ENCODE results near the gene DDIT3. TPM values are rescaled to one million over a fixed set of nuclear protein-coding genes. Genes with fewer than 3 reads are reported as not detected.

DDIT3 gene
- polyA plus RNA-seq, 1 donor from 2014 or later: 24.0 TPM

DNA sequence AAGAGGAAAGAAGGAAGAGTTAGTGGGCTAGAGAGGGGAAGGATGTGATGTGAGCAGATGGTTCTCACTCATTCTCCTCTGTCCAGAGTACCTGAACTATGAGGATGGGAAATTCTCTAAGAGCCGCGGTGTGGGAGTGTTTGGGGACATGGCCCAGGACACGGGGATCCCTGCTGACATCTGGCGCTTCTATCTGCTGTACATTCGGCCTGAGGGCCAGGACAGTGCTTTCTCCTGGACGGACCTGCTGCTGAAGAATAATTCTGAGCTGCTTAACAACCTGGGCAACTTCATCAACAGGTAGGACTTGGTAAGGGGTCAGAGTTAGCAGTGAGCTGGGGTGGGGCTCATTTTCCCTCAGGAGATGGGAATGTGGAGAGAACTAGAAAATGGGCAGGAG lies 7.6 kb downstream of the DDIT3 start:
- H4K20me1 ChIP-seq (ENCODE audit: insufficient read depth): no peaks in the 10 kb centered on the region
- H3K4me2 ChIP-seq (ENCODE audit: low read length): no peak overlapping the region
- no peak overlapping the region for H3K9ac ChIP-seq (ENCODE audit: low read length)
- no peaks in the 10 kb centered on the region for H3K9me3 ChIP-seq (ENCODE audit: low read length)
- no peaks in the 10 kb centered on the region for H3K9me2 ChIP-seq (ENCODE audit: insufficient read depth, low read length)
- peaks cover 7% of the 10 kb centered on the region for H3K36me3 ChIP-seq (ENCODE audit: insufficient read depth, low read length)
- no peaks in the 10 kb centered on the region for H3K79me2 ChIP-seq (replicated peaks; ENCODE audit: insufficient read depth, low read length)
- TF ChIP-seq TAF1 (IDR thresholded peaks at IDR 0.05; ENCODE audit: low read depth) (no peak), MXI1 (conservative IDR thresholded peaks at IDR 0.05; ENCODE audit: poor library complexity, severe bottlenecking) (no peak), SMC3 (conservative IDR thresholded peaks at IDR 0.05; ENCODE audit: poor library complexity) (no peak), EP300 (conservative IDR thresholded peaks at IDR 0.05; ENCODE audit: poor library complexity, severe bottlenecking) (no peak), POLR2AphosphoS5 (IDR thresholded peaks at IDR 0.05) (no peak), RAD21 (conservative IDR thresholded peaks at IDR 0.05) (no peak), EZH2 (IDR thresholded peaks at IDR 0.05; ENCODE audit: borderline replicate concordance, insufficient read depth, low read length, poor library complexity, severe bottlenecking) (no peak)
- TF ChIP-seq, protein P1, sequence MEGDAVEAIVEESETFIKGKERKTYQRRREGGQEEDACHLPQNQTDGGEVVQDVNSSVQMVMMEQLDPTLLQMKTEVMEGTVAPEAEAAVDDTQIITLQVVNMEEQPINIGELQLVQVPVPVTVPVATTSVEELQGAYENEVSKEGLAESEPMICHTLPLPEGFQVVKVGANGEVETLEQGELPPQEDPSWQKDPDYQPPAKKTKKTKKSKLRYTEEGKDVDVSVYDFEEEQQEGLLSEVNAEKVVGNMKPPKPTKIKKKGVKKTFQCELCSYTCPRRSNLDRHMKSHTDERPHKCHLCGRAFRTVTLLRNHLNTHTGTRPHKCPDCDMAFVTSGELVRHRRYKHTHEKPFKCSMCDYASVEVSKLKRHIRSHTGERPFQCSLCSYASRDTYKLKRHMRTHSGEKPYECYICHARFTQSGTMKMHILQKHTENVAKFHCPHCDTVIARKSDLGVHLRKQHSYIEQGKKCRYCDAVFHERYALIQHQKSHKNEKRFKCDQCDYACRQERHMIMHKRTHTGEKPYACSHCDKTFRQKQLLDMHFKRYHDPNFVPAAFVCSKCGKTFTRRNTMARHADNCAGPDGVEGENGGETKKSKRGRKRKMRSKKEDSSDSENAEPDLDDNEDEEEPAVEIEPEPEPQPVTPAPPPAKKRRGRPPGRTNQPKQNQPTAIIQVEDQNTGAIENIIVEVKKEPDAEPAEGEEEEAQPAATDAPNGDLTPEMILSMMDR (IDR thresholded peaks at IDR 0.05; ENCODE audit: poor library complexity, severe bottlenecking): no peak
- TF ChIP-seq, protein P2, sequence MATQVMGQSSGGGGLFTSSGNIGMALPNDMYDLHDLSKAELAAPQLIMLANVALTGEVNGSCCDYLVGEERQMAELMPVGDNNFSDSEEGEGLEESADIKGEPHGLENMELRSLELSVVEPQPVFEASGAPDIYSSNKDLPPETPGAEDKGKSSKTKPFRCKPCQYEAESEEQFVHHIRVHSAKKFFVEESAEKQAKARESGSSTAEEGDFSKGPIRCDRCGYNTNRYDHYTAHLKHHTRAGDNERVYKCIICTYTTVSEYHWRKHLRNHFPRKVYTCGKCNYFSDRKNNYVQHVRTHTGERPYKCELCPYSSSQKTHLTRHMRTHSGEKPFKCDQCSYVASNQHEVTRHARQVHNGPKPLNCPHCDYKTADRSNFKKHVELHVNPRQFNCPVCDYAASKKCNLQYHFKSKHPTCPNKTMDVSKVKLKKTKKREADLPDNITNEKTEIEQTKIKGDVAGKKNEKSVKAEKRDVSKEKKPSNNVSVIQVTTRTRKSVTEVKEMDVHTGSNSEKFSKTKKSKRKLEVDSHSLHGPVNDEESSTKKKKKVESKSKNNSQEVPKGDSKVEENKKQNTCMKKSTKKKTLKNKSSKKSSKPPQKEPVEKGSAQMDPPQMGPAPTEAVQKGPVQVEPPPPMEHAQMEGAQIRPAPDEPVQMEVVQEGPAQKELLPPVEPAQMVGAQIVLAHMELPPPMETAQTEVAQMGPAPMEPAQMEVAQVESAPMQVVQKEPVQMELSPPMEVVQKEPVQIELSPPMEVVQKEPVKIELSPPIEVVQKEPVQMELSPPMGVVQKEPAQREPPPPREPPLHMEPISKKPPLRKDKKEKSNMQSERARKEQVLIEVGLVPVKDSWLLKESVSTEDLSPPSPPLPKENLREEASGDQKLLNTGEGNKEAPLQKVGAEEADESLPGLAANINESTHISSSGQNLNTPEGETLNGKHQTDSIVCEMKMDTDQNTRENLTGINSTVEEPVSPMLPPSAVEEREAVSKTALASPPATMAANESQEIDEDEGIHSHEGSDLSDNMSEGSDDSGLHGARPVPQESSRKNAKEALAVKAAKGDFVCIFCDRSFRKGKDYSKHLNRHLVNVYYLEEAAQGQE (IDR thresholded peaks at IDR 0.05; ENCODE audit: borderline replicate concordance): no peak
- H2AFZ ChIP-seq (ENCODE audit: low read depth, low read length): no peak overlapping the region
- H3K4me3 ChIP-seq (ENCODE audit: low read length): no peak overlapping the region
- H3K27me3 ChIP-seq (ENCODE audit: insufficient read depth, low read depth, low read length): no peaks in the 10 kb centered on the region
- H3K27ac ChIP-seq (ENCODE audit: low read length): no peak overlapping the region
- H3F3A ChIP-seq (ENCODE audit: insufficient read depth, low read length, poor library complexity, severe bottlenecking): no peaks in the 10 kb centered on the region

DNA sequence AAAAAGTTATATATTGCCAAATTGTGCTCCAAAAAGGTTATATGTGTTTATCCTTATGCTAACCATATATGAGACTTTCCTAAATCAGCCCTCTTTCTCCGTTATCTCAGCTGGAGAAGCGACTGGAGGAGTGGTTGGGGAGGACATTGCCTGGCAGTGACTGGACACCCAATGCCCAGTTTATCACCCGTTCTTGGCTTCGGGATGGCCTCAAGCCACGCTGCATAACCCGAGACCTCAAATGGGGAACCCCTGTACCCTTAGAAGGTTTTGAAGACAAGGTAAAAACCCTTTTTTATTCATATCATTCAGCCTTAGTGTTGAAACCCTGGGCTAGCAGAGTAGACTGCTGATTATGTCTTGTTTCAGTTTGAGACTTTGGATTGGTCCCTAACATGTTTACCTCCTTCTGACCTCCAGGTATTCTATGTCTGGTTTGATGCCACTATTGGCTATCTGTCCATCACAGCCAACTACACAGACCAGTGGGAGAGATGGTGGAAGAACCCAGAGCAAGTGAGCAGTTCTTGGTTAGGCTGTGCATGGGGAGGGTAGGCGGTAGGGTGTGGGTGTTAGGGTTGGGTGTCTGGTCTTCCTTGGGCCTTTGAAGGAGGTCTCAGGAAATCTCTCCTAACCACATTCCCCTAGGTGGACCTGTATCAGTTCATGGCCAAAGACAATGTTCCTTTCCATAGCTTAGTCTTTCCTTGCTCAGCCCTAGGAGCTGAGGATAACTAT lies 8.6 kb downstream of the DDIT3 start:
- Histone ChIP-seq H3K4me3 (ENCODE audit: low read length) (no peak overlapping the region), H2AFZ (ENCODE audit: low read depth, low read length) (no peak overlapping the region), H3F3A (ENCODE audit: insufficient read depth, low read length, poor library complexity, severe bottlenecking) (no peaks in the 10 kb centered on the region), H4K20me1 (ENCODE audit: insufficient read depth) (no peaks in the 10 kb centered on the region), H3K79me2 (replicated peaks; ENCODE audit: insufficient read depth, low read length) (no peaks in the 10 kb centered on the region), H3K9me3 (ENCODE audit: low read length) (no peaks in the 10 kb centered on the region), H3K36me3 (ENCODE audit: insufficient read depth, low read length) (peaks cover 7% of the 10 kb centered on the region), H3K4me2 (ENCODE audit: low read length) (no peak overlapping the region), H3K27ac (ENCODE audit: low read length) (no peak overlapping the region), H3K9me2 (ENCODE audit: insufficient read depth, low read length) (no peaks in the 10 kb centered on the region), H3K27me3 (ENCODE audit: insufficient read depth, low read depth, low read length) (no peaks in the 10 kb centered on the region), H3K9ac (ENCODE audit: low read length) (no peak overlapping the region)
- TF ChIP-seq, protein P1 (IDR thresholded peaks at IDR 0.05; ENCODE audit: poor library complexity, severe bottlenecking): no peak
- TF ChIP-seq RAD21 (conservative IDR thresholded peaks at IDR 0.05) (no peak), MXI1 (conservative IDR thresholded peaks at IDR 0.05; ENCODE audit: poor library complexity, severe bottlenecking) (no peak)
- TF ChIP-seq, protein P2 (IDR thresholded peaks at IDR 0.05; ENCODE audit: borderline replicate concordance): no peak
